Measurements from ENCODE around the gene MISP. TPM values are rescaled to one million over a fixed set of nuclear protein-coding genes. Genes with fewer than 3 reads are reported as not detected.

Gene MISP
- total and polyA plus RNA-seq, 10 of the 15 experiments (the other 5 are each of a cell fraction or from before 2014, with no cell fraction given): not detected

GRCh38 chr19:764301-764700 is 13.4 kb downstream of the MISP start:
- CTCF ChIA-PET: no interaction called here
- H3K4me1 ChIP-seq (ENCODE audit: control insufficient read depth, insufficient read depth, low read length): no peaks in the 10 kb centered on the region
- no peak overlapping the region for H3K27ac ChIP-seq (ENCODE audit: control insufficient read depth, insufficient read depth)
- no peaks in the 10 kb centered on the region for H3K79me2 ChIP-seq (ENCODE audit: control insufficient read depth, insufficient read depth, low read length)
- H3K4me2 ChIP-seq (ENCODE audit: control insufficient read depth, insufficient read depth): no peak overlapping the region
- ATAC-seq (no peak), DNase-seq (ENCODE audit: low read depth, low spot score) (no peak), FAIRE-seq (no peak)
- 48% methylated on average over 12 of the region's 12 CpGs for WGBS (ENCODE audit: insufficient coverage, insufficient replicate concordance, low lambda C conversion rate, missing lambda C conversion rate)
- H2AFZ ChIP-seq (ENCODE audit: control insufficient read depth, low read depth, low read length): no peak overlapping the region
- TF ChIP-seq NFYB (IDR thresholded peaks at IDR 0.05; ENCODE audit: insufficient read depth, low read depth, low read length): no peak
- H3K9me3 ChIP-seq (replicated peaks; ENCODE audit: control insufficient read depth, insufficient read depth, low read length): no peaks in the 10 kb centered on the region; the same call in 2 of the 3 replicates
- RAD21 ChIA-PET (ENCODE audit: unreplicated experiment): no interaction called here
- no peaks in the 10 kb centered on the region for H3K27me3 ChIP-seq (replicated peaks in 1 of 2; ENCODE audit: control insufficient read depth in 2 of 2, insufficient read depth in 2 of 2, low read length in 1 of 2)
- no peaks in the 10 kb centered on the region for H4K20me1 ChIP-seq (ENCODE audit: control insufficient read depth, insufficient read depth)
- no peak overlapping the region for H3K4me3 ChIP-seq
- intact Hi-C loops (cut with micrococcal nuclease; ENCODE audit: unreplicated experiment): no loop called here
- BruUV-seq (replicated peaks): no TSS peak
- H3K36me3 ChIP-seq (ENCODE audit: control insufficient read depth in 2 of 2, insufficient read depth in 2 of 2, low read length in 1 of 2): no peaks in the 10 kb centered on the region
- POLR2A ChIA-PET: no interaction called here
- in situ Hi-C loops (cut with MboI): no loop called here
- SMC1A ChIA-PET (ENCODE audit: uncharacterized antibody, unreplicated experiment): no interaction called here
- H3K9ac ChIP-seq (ENCODE audit: control insufficient read depth, insufficient read depth, low read length): no peak overlapping the region

GRCh38 chr19:765179-765738 is 14.3 kb downstream of the MISP start:
- H3K9me3 ChIP-seq (replicated peaks; ENCODE audit: control insufficient read depth, insufficient read depth, low read length): no peaks in the 10 kb centered on the region; the same call in 2 of the 3 replicates
- no peak for TF ChIP-seq CHD1 (IDR thresholded peaks at IDR 0.05; ENCODE audit: low read depth, low read length)
- TF ChIP-seq ZBTB40 (IDR thresholded peaks at IDR 0.05; ENCODE audit: borderline replicate concordance): no peak
- TF ChIP-seq CBFB (IDR thresholded peaks at IDR 0.05; ENCODE audit: low read depth): no peak
- no peak for TF ChIP-seq BRCA1 (IDR thresholded peaks at IDR 0.05; ENCODE audit: low read depth, low read length)
- no peak for TF ChIP-seq NR2F1 (conservative IDR thresholded peaks at IDR 0.05)
- no peak for TF ChIP-seq POU2F2 (IDR thresholded peaks at IDR 0.05; ENCODE audit: borderline replicate concordance, low read depth, low read length)
- TF ChIP-seq MAX (IDR thresholded peaks at IDR 0.05; ENCODE audit: low read depth, low read length): no peak
- no peak for TF ChIP-seq CEBPZ (IDR thresholded peaks at IDR 0.05; ENCODE audit: low read depth, low read length)
- no peak for TF ChIP-seq KAT2A (conservative IDR thresholded peaks at IDR 0.05; ENCODE audit: control insufficient read depth, low read depth, low read length)

More at GRCh38 chr19:765179-765738, 14.3 kb downstream of the MISP start:
- no peak overlapping the region for H3K4me2 ChIP-seq (ENCODE audit: control insufficient read depth, insufficient read depth)
- DNase-seq (ENCODE audit: low read depth, low spot score): no peak
- no peaks in the 10 kb centered on the region for H3K36me3 ChIP-seq (ENCODE audit: control insufficient read depth in 2 of 2, insufficient read depth in 2 of 2, low read length in 1 of 2)
- POLR2A ChIA-PET: no interaction called here
- RAD21 ChIA-PET (ENCODE audit: unreplicated experiment): no interaction called here
- no peak overlapping the region for H3K27ac ChIP-seq (ENCODE audit: control insufficient read depth, insufficient read depth)
- 33% methylated on average over 7 of the region's 7 CpGs for WGBS (ENCODE audit: insufficient coverage, insufficient replicate concordance, low lambda C conversion rate, missing lambda C conversion rate)
- no peak for FAIRE-seq
- no peaks in the 10 kb centered on the region for H4K20me1 ChIP-seq (ENCODE audit: control insufficient read depth, insufficient read depth)
- intact Hi-C loops (cut with micrococcal nuclease; ENCODE audit: unreplicated experiment) (no loop called here), in situ Hi-C loops (cut with MboI) (no loop called here)
- no peak overlapping the region for H3K9ac ChIP-seq (ENCODE audit: control insufficient read depth, insufficient read depth, low read length)
- H3K79me2 ChIP-seq (ENCODE audit: control insufficient read depth, insufficient read depth, low read length): no peaks in the 10 kb centered on the region
- H3K4me3 ChIP-seq: no peak overlapping the region
- no peaks in the 10 kb centered on the region for H3K27me3 ChIP-seq (replicated peaks in 1 of 2; ENCODE audit: control insufficient read depth in 2 of 2, insufficient read depth in 2 of 2, low read length in 1 of 2)
- SMC1A ChIA-PET (ENCODE audit: uncharacterized antibody, unreplicated experiment): no interaction called here
- CTCF ChIA-PET: no interaction called here
- H2AFZ ChIP-seq (ENCODE audit: control insufficient read depth, low read depth, low read length): no peak overlapping the region
- ATAC-seq: no peak
- H3K4me1 ChIP-seq (ENCODE audit: control insufficient read depth, insufficient read depth, low read length): no peaks in the 10 kb centered on the region
- no TSS peak for BruUV-seq (replicated peaks)

All from GM12878 (cell line).